ENCODE data around the gene MRPL40.
"Not testable (repeated sequence)": the region's sequence is repeated elsewhere in the genome, so short reads cannot be mapped to it uniquely, and the experiment has no call there.

The MRPL40 gene

DNA sequence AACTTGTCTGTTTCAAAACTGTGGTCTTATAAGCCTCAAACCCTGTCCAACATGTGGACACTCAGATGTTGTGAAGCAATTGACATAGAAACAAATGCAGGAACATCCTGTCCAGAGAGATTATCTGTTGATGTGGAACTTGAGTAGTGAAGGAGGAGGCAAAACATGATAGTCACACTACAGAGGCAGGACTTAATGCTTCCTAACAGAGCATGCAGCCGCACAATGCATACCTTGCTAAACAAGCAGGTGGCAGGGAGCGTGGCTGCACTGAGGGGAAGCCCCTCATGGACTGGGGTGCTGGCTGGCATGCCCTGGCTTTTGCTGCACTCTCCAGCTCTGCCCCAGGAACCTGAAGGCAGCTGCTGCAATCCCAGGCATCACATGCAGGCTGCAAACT is 9.8 kb downstream of the MRPL40 start:
- no peak for DNase-seq

DNA sequence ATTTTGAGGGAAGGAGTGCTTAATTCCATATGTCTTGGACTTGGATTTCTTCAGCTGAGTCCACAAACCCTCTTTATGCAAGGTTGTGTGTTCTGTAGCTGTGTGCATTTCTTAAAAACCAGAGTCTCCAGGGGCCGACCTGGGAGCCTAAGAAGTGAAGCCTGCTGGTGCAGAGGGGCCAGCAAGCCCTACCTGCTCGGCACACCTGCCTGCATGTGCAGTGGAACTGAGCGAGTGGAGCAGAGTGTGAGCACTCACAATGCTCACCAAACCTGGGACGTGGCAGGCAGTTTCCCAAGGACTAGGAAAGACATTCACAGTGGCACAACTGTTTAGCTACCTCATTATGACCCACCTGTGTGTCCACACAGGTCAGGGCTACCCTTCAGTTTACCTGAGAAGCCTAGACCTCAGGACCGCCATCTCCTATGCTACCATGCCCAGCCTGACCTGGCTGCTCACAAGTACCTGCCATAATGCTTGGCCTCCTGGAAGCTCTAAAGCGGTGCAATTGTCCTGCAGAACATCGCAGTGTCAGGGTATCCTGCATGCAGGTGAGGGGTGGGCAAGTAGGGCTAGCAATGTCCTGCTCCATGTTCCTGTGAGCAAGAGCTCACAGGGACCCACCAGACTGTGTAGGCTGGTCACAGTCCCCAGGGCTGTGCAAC is 11.3 kb downstream of the MRPL40 start:
- DNase-seq, result no peak

DNA sequence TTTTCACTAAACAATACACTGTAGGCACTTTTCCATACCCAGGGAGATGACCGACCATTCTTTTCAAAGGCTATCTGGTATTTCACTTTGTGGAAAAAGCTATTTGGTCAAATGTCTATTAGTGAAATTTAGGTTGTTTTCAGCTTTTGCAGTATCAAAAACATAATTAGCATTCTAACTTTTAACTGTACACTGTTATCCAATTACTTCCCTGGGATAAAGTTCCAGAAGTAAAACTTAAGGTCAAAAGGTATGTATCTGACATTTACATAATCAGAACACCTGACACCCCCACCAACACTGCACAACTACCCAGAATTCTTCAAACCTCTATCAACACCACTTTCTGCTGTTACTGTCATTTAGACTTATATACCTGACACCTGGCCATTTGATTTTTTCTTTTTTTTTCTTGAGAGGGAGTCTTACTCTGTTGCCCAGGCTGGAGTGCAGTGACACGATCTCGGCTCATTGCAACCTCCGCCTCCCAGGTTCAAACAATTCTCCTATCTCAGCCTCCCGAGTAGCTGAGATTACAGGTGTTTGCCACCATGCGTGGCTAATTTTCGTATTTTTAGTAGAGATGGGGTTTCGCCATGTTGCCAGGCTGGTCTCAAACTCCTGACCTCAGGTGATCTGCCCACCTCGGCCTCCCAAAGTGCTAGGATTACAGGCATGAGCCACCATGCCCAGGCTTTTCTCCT is 13.1 kb downstream of the MRPL40 start:
- not testable (repeated sequence) for DNase-seq

DNA sequence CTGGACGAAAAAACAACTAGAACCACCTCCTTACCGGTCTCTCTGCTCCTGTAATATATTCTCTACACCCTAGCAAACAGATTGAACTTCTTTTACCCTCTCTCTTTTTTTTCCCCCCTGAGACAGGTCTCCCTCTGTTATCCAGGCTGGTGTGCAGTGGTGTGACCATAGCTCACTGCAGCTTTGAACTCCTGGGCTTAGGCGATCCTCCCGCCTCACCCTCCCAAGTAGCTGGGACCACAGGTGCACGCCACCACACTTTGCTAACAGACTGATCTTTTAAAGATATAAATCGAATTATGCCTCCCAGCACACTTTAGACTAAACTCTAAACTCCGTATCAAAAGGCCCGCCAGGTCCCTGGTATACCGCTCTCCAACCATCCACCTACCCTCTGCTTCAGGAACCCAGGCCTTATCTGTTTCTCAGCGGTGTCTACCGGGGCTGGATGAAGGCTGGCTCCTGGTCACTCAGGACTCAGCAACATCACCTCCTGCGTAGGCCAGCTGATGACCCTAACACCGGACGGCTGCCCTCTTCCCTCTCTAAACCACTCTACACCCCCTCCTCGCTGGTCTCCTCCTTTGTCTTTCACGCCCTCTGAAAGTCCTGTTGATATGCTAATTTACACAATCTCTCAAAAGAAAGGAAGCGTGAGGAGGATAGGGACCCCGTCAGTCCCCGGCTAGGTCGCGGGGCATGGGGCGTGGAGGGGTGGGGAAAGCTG is 14.4 kb downstream of the MRPL40 start:
- DNase-seq, result no peak

DNA sequence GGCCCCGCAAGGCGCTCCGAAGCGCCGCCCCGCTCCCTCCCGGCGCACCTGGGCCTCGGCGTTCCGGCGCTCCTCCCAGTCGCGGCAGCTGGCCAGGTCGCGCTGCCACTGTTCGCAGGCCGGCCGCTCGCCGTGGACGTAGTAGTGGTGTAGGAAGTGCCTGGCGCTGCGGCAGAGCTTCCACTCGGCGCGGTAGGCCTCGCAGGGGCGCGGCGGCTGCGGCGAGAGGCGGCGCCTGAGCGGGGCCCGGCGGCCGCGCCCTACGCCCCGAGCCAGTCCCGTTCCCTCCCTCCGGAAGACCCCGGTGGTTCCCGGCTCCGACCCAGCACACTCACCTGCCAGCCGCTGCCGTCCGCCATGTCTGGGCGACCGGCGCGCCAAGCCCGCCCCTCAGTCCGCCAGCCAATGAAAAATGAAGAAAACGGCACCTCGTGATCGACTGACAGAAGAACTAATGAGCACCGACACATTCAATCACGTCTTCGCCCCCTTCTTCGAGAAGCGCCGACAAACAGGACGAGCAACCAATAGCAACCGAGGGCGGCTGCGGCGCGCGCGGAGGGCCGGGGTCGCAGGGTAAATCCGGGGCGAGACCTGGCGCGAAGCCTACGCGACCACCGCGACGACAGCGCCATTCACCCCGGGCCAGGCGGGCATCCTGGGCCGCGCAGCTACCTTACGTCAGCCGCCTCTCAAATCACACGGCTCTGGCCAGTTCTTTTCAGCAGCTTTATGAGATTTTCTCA is 15.2 kb downstream of the MRPL40 start, which contains the start of gene C22orf39:
Gene C22orf39 (minus strand): TSS at position 382 of the 746 bp plus-strand sequence. CDS start 23 bp downstream, at position 359.
- DNase-seq, result peak; percentile 78

DNA sequence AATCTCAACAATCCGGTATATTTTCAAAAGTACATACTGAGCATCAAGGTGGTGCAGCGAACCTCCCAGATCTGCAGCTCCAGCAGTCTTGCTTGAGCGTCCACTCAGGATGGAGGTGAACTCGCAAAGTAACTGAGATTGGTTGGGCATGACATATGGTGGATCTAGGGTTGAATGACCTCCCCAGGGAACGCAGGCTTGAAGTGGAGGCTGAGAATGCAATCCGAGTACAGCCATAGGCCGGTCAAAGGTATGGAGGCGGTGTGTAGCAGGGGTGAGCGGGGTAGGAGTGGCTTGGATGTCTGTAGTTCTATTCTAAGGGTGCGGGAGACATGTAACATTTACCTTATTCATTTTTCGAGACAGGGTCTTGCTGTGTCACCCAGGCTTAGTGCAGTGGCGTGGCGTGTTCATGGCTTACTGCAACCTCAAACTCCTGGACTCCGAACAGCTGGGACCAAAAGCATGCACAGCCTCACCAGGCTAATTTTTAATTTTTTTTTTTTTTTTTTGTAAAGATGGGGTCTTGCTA is 15.8 kb downstream of the MRPL40 start:
- DNase-seq, result peak; percentile 31

DNA sequence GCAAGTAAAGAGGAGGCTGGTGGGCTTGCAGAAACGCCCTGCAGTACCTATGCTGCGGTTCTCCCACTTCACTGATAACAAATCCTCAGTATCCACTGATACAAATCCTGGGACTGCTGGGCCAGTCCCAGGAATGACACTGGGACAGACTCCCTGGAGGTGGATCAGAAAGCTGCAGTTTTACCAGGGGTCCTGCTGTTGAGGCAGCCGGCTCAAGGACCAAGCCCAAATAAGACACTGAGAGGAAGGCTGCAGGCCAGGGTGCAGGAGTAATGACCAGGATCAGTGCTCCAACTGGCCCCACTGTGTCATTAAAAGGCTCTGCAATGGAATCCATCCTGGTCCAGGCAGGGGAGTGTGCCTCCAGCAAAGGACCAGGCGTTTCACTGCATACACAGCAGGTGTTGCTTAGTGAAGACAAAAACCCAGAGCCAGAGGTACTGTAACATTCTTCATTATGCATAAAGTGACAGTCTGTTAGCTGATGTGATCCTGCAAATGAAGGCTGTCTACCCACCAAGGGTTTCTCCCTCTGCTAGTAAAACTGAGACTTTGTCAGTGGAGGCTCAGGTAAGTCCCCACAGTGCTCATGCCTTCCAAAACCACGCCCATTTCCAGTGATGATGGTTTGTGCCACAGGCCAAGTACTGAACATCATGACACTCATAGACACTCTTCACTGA is 16.5 kb downstream of the MRPL40 start:
- DNase-seq, result no peak

DNA sequence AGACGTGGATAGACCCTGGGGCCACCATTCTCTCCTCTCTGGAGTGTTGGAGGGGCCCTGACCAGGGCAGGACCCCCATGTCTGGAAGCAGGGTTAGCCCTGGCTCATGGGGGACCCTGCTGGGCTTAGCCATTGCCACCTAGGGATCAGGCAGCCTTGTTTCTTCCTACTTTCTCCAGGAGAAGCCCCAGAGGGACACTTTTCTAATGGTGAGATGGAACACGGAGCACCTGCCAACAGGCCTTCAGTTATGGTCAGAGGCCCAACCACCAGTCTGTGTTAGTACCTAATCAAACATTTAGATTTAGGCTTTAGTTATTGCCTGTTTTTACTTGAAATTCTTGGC is 17.1 kb downstream of the MRPL40 start:
- DNase-seq, result no peak

DNA sequence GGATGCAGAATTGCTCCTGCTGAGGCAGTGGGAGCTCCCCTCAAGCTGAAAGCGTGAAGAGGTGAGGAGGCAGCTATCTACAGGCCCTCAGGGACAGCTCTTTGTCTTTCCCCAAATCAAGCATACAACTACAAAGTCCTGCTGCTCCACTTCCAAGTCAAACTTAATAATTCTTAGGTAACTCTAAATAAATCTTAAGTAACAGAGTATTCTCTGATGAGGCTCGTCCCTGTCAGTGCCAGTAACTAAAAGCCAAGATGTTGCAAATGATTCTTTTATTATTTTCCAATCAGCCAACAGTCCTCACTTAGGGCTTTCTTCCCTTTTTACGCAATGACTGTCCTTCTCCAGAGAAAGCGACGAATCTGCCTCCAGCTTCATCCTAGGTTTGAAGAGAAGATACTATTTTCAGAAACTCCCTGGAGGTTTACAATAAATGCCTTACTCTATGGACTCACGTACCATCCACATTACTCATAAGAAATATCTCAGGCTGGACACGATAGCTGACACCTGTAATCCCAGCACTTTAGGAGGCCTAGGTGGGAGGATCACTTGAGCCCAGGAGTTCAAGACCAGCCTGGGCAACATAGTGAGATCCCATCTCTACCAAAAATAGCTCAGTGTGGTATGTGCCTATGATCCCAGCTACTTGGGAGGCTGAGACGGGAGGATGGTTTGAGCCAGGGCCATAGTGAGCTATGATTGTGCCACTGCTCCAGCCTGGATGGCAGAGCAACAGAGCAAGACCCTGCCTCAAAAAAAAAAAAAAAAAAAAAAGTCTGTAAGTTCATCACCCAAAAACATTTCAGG is 18.2 kb downstream of the MRPL40 start:
- no peak for DNase-seq

DNA sequence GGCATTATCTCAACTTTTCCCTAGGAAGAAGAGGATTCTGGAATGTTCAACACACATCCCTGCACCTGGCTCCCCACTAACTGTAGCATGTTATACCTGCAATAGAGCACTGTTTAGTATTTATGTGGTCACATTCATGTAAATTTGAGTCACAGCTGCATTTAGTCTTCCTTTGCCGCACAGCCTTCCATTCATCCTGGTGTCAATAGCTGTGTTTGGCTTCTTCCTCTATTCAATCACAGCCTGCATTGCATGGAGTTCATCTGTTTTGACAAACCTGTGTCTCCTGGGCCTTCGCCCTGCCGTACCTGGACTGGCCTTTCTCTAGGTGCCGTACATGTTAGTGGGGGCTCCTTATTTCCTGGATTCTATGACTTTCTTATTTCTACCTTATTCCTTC is 19.2 kb downstream of the MRPL40 start:
- no peak for DNase-seq

DNA sequence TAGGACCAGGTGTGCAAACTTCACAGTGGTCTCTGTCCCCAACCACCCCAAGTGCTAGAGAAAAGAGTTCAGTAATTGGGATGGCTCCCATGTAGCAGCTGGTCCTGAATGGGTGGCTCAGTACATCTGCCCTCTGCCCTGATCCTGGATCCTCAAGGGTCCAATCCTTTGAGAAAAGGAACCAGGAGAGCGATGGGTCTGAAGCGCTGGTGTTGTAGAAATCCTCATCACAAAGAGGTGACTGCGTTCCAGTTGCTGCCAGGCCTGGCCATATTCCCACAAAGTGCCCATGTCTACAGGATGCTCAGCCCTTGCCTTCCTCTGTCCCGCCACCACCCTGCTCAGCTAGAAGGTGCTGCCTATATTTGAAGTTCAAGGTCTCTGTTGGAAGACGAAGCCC is 21.4 kb downstream of the MRPL40 start:
- DNase-seq, result no peak

DNA sequence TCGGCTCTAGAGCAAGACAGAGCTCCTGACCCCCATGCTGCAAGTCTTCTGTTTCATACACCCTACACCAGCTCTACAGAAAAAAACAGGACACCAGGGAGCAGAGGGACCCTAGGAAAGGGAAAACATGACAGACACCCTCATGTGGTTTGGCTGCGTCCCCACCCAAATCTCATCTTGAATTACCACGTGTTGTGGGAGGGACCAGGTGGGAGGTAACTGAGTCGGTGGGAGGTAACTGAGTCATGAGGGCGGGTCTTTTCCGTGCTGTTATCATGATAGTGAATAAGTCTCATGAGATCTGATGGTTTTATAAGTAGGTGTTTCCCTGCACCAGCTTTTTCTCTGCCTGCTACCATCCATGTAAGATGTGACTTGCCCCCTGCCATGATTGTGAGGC is 21.8 kb downstream of the MRPL40 start:
- DNase-seq, result no peak

DNA sequence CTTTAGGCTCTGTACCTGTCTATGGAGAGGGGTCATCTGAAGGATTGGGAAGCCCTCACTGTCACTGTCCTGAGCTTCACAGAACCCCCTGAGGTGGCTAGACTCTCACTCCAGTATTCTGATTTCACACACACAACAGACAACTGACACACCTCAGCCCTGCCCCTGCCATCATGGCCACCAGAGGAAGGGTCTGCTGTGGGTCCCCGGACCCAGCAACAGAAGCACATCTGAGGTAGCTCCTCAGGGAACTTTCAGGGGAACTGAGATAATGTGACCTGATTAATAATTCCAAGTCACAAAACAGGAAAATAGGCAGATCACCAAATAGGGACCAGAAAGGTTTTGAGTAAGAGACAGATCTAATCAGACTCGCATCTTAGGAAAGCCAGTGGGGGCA is 22.7 kb downstream of the MRPL40 start:
- DNase-seq, result no peak

DNA sequence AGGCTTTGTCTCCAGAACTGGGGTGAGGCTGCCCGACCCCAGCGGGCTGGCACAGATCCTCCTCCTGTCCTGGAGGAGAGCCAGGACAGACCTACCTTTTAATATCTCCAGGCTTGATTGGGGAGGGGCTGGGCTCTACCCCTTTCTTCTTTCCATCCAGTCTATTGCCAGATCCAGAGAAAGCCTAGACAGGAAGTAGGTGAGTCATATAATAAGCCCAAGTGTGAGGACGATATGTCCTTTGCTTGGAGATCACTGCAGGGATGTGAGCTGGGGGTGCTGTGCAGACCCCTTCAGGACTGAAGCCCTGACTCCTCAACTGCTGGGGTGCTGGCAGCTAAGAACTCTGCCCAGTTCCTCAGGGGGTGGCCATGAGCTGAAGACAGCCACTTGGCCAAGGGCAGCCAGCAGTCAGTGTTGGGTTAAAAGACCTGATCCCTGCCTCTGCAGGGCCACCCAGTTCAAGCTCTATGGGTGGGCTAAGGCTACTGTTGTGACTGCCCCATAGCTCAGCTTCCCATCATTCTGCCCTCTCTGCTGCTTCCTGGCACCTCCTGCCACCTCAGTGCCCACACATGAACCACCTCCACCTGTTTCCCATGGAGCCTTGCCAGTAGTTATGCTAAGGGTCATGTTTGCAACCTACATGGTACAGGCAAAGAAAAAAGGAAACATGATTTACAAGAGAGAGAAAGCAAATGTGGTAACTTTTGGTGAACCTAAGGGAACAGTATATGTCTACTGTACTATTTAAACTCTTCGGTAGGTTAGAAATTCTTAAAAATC is 23.4 kb downstream of the MRPL40 start:
- DNase-seq, result no peak

DNA sequence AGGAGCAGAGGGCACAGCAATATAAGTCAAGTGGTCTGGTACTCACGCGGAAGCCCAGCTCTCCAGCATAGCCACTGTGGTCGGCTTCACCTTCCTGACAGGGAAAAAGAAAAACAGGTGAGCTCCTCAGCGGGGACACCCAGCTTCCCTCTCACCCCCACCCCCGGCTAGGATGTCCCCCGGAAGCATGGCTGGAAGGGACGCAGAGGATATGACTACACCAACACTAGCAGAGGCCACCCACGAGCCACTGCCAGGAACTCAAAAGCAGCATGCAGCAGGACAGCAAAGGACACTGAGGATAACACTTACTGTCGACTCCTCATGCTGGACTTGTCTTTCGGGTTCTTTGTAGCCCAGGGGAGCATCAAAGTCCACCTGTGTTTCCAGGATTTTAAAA is 24.2 kb downstream of the MRPL40 start:
- DNase-seq, result no peak

DNA sequence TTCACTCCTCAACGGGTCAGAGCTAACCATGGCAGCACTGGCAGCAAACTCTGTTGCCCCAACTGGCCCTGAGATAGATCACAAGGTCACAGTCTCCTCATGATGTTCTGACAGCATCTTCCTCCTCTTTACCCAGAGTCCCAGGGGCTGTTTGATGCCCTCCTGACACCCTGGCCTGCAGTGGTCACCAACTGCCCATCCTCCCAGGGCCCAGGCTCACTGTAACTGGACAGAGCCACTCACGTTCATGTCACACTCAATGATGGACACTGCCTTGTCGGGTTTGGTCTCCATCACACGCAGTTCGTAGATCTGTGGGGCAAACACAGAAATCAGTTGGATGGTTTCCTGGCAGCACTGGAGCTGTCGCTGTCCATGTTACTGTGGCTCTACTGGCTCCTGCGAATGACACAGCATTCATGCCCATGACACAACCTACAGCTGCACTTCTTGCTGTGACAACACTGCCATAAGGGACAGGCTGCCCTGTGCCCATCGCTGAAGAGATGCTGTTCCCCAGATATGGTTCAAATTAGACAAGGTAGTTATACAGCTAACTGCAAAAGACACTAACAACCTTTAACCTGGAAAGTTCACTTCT is 25.6 kb downstream of the MRPL40 start:
- no peak for DNase-seq

DNA sequence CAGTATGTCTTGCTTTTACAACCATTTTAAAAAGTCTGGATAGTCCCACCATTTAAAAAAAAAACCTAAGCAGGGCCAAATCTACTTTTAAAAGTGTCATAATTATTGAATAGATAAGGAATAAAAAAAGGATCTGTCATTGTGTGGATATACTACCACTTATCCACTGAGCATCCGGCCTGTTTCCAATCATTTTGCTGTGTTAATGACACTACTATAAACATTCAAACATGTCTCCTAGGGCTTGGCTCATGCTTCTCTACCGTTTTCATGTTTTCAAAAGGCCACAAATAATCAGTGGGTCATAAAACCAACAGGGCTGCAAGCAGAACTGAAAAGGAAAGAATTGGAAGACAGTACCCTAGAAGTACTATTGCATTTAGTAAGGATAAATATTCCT is 27.7 kb downstream of the MRPL40 start:
- DNase-seq, result no peak

DNA sequence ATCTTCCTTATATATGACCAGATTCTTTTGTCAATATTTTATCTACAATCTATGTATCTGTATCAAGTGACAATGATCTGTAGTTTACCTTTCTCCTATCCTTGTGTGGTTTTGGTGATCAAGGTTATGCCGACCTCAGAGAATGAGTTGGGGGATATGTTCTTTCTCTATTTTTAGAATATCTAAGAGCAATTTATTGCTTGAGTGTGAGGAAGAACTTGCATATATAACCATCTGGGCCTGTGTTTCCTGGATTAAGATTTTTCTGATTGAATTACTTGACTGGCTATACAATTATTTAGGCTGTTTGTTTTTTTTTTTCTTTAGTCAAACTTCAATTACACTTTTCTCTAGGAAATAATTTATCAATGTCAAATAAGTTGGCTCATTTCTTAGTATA is 29.2 kb downstream of the MRPL40 start:
- no peak for DNase-seq

DNA sequence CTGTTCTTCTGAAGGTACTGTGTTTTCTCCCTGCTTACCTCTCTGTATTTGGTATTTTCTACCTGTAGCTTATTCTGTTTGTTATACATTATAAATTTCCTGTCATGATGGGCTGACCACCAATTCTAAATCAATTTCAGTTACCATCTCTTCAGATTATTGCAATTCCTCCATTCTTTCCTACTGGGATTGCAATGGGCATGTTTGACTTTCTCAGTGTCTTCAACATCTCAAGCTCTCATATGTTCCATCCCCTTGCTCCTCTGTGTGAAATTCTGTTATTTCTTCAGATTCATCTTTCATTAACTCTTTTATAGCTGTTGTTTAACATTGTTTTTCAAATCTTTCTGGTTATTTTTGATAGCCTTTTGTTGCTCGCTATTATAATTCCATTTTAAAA is 30.7 kb downstream of the MRPL40 start:
- no peak for DNase-seq
